HG03175 (cell line): Measurements from ENCODE around the gene GRM1.

Experiments used
- ATAC-seq: cut with Tn5 transposase; IDR thresholded peaks from one replicate; pipeline ENCODE4 v1.9.1; 2021; ENCODE audit warnings: mild to moderate bottlenecking, moderate library complexity; ENCODE audit not compliant: unreplicated experiment

GRM1 gene

GRCh38 chr6:146028851-146029572 lies at the start of gene GRM1:
GRM1 (plus strand) TSS chr6:146029062; CDS start chr6:146029518, 456 bp downstream.
- ATAC-seq = no peak

GRCh38 chr6:146009338-146009737 lies 19.5 kb upstream of the GRM1 start:
- ATAC-seq = no peak

- ATAC-seq = no peak
These were observed 14.6 kb upstream of the GRM1 start for GRCh38 chr6:146014233-146014632.

GRCh38 chr6:146017672-146018071 lies 11.2 kb upstream of the GRM1 start:
- no peak for ATAC-seq

- no peak for ATAC-seq
These were observed 2.0 kb upstream of the GRM1 start for GRCh38 chr6:146026873-146027272.

- ATAC-seq = peak; percentile 24
These were observed 1.1 kb upstream of the GRM1 start for GRCh38 chr6:146027586-146028251.

GRCh38 chr6:146028252-146028795 lies 538 bp upstream of the GRM1 start:
- ATAC-seq = peak; percentile 59

- no peak for ATAC-seq
These were observed 817 bp downstream of the GRM1 start for GRCh38 chr6:146029573-146030184.

GRCh38 chr6:146032387-146032786 lies 3.5 kb downstream of the GRM1 start:
- ATAC-seq = no peak

GRCh38 chr6:146040360-146040759 lies 11.5 kb downstream of the GRM1 start:
- ATAC-seq = no peak

GRCh38 chr6:146041282-146041681 lies 12.4 kb downstream of the GRM1 start:
- ATAC-seq = no peak

- no peak for ATAC-seq
These were observed 18.5 kb downstream of the GRM1 start for GRCh38 chr6:146047371-146047770.

GRCh38 chr6:146050168-146050567 lies 21.3 kb downstream of the GRM1 start:
- ATAC-seq = no peak

GRCh38 chr6:146056506-146056905 lies 27.6 kb downstream of the GRM1 start:
- no peak for ATAC-seq

GRCh38 chr6:146065690-146066089 lies 36.8 kb downstream of the GRM1 start:
- no peak for ATAC-seq

GRCh38 chr6:146066506-146066905 lies 37.6 kb downstream of the GRM1 start:
- ATAC-seq = no peak

GRCh38 chr6:146071781-146072180 lies 42.9 kb downstream of the GRM1 start:
- ATAC-seq = no peak

- ATAC-seq = no peak
These were observed 49.1 kb downstream of the GRM1 start for GRCh38 chr6:146077992-146078391.

GRCh38 chr6:146087386-146087785 lies 58.5 kb downstream of the GRM1 start:
- ATAC-seq = no peak

- ATAC-seq = no peak
These were observed 61.6 kb downstream of the GRM1 start for GRCh38 chr6:146090474-146090873.

- no peak for ATAC-seq
These were observed 64.3 kb downstream of the GRM1 start for GRCh38 chr6:146092961-146093686.
